Measurements from ENCODE around the gene CADM2. TPM values are rescaled to one million over a fixed set of nuclear protein-coding genes. Genes with fewer than 3 reads are reported as not detected.

Gene CADM2
- total RNA-seq, 1 donor from 2014 or later, result 4.4 TPM

DNA sequence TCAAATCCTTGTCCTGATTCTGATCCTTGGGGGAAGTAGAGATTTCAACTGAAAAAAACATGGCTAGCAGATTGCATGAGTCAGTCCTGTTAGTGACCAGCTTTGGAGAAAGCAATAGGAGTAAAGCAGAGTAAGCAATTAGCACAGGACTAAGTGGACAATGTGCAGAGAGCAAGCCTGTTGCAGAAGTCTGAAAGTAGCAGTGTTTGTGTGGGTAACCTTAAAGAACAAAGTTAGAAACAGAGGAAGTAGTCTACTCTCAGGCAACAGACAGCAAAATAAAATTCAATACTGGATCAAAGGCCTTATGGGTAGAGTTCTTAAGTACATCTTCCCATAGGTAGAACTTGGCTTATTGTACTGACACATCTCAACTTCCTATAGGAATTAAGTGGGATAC is 916.8 kb downstream of the CADM2 start:
- H3K4me3 Mint-ChIP-seq (ENCODE audit: low read depth), result no peak overlapping the region
- no peaks in the 10 kb centered on the region for H3K4me1 Mint-ChIP-seq (ENCODE audit: low read depth)
- no peak for DNase-seq (ENCODE audit: low spot score, unreplicated experiment)
- no peak for TF ChIP-seq CTCF (IDR thresholded peaks at IDR 0.05; ENCODE audit: unreplicated experiment)
- no peaks in the 10 kb centered on the region for H3K36me3 Mint-ChIP-seq (ENCODE audit: insufficient read depth)
- H3K27ac Mint-ChIP-seq, result no peak overlapping the region
- no peaks in the 10 kb centered on the region for H3K9me3 Mint-ChIP-seq (ENCODE audit: low read depth)
- H3K27me3 Mint-ChIP-seq, result no peaks in the 10 kb centered on the region

DNA sequence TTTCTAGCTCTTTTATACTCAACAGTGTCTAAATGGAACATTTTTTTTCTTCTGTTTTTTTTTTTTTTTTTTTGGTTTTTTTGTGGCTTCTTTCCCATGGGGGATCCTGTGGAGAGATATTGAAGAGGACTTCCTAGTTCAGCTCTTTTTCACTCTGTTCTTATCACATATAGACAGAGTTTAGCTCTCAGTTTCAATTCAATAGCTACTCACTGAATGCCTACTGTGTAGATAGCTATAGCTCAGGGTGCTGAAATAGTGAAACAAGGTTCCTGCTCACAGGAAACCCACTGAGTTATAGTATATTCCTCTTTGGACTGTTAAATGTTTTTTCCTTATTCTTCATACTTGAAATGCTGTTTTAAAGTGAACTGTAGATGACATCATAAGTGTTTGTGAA is 918.8 kb downstream of the CADM2 start:
- Mint-ChIP-seq H3K9me3 (ENCODE audit: low read depth) (peaks cover 4% of the 10 kb centered on the region), H3K36me3 (ENCODE audit: insufficient read depth) (no peaks in the 10 kb centered on the region), H3K4me3 (ENCODE audit: low read depth) (no peak overlapping the region), H3K27ac (no peak overlapping the region), H3K4me1 (ENCODE audit: low read depth) (no peaks in the 10 kb centered on the region), H3K27me3 (no peaks in the 10 kb centered on the region)
- DNase-seq (ENCODE audit: low spot score, unreplicated experiment), result no peak
- TF ChIP-seq CTCF (IDR thresholded peaks at IDR 0.05; ENCODE audit: unreplicated experiment), result no peak

DNA sequence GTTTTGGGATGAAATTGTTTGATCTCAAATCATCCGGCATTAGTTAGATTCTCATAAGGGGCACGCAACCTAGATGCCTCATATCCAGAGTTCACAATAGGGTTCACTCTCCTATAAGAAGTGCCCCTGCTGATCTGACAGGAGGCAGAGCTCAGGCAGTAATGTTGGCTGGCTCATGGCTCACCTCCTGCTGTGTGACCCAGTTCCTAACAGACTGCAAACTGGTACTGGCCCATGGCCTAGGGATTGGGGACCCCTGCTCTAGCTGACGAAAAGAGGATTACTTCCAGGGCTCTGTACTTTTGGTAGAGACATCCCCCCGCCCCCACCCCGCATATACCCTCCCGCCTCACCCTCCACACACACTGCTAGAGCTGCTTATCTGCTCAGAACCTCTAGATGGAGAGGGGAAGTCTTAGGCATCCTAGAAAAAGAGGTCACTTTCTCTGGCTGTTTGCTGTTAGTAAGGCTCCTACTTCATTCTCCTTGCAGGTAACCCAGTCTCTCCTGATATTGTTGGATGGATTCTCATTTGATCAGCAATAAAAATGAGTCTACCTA is 923.1 kb downstream of the CADM2 start:
- Mint-ChIP-seq H3K36me3 (ENCODE audit: insufficient read depth) (no peaks in the 10 kb centered on the region), H3K4me3 (ENCODE audit: low read depth) (no peak overlapping the region), H3K9me3 (ENCODE audit: low read depth) (peaks cover 4% of the 10 kb centered on the region), H3K4me1 (ENCODE audit: low read depth) (peaks cover 9% of the 10 kb centered on the region), H3K27ac (no peak overlapping the region), H3K27me3 (no peaks in the 10 kb centered on the region)
- no peak for DNase-seq (ENCODE audit: low spot score, unreplicated experiment)
- no peak for TF ChIP-seq CTCF (IDR thresholded peaks at IDR 0.05; ENCODE audit: unreplicated experiment)

DNA sequence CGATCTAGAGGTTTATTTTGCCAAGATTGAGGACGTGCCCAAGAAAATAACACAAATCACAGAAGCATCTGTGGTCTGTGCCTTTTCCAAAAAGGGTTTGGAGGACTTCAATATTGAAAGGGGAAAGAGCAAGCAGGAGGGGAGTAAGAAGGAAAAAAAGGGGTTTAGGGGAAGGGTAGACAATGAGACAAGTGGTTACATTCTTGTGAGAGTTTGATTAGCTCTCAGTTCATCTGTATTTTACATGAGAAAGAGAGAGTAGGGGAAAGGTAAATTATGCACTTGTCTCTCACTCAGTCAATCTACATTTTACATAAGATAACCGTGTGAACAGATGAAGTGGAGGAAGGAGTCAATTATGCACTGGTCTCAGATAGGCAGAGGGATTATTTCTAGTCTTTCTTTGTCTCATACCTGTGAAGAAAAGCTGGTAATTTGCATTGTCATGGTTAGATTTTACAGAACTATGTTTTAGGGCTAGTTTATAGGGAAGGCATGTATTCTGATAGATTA is 931.3 kb downstream of the CADM2 start:
- Mint-ChIP-seq H3K27me3 (no peaks in the 10 kb centered on the region), H3K27ac (peak overlapping the region; percentile 1), H3K9me3 (ENCODE audit: low read depth) (peaks cover 6% of the 10 kb centered on the region), H3K4me3 (ENCODE audit: low read depth) (no peak overlapping the region), H3K4me1 (ENCODE audit: low read depth) (peaks cover 6% of the 10 kb centered on the region), H3K36me3 (ENCODE audit: insufficient read depth) (no peaks in the 10 kb centered on the region)
- no peak for TF ChIP-seq CTCF (IDR thresholded peaks at IDR 0.05; ENCODE audit: unreplicated experiment)
- no peak for DNase-seq (ENCODE audit: low spot score, unreplicated experiment)

DNA sequence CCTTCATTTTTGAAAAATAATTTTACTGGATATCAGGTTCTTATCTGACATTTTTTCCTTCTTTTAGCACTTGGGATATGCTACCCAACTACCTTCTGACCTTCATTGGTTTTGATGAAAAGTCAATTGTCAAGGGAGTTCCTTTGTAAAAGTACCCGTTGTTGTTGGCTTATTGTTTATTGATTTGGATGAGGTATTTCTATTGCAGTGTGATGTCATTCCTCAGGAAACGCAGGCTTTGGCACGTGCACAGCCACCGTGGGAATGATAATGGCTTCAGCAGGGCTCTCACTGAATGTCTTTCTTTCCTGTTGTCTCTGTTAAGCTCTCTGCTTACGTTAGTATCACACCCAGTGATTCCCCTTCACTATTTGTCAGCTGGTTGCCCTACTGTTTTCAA is 944.6 kb downstream of the CADM2 start:
- no peak for DNase-seq (ENCODE audit: low spot score, unreplicated experiment)
- Mint-ChIP-seq H3K36me3 (ENCODE audit: insufficient read depth) (no peaks in the 10 kb centered on the region), H3K27me3 (no peaks in the 10 kb centered on the region), H3K9me3 (ENCODE audit: low read depth) (no peaks in the 10 kb centered on the region), H3K27ac (no peak overlapping the region), H3K4me3 (ENCODE audit: low read depth) (no peak overlapping the region), H3K4me1 (ENCODE audit: low read depth) (peaks cover 4% of the 10 kb centered on the region)
- TF ChIP-seq CTCF (IDR thresholded peaks at IDR 0.05; ENCODE audit: unreplicated experiment), result no peak
